ENCODE results near the gene CBFA2T2.

GRCh38 chr20:33696448-33696847, 206.6 kb downstream of the CBFA2T2 start:
- TF ChIP-seq CTCF (conservative IDR thresholded peaks at IDR 0.05; ENCODE audit: low read depth, low read length) (no peak), USF2 (IDR thresholded peaks at IDR 0.05; ENCODE audit: low read depth, low read length) (no peak), POLR2A (IDR thresholded peaks at IDR 0.05; ENCODE audit: low read depth, low read length) (no peak), SMC3 (IDR thresholded peaks at IDR 0.05; ENCODE audit: low read depth, low read length) (no peak), RCOR1 (IDR thresholded peaks at IDR 0.05; ENCODE audit: insufficient replicate concordance, low read length) (no peak), RFX5 (IDR thresholded peaks at IDR 0.05; ENCODE audit: low read depth, low read length) (no peak)

Data from IMR-90 (cell line).